ENCODE measurements around the gene GRK5.
"Not testable (repeated sequence)": the region's sequence is repeated elsewhere in the genome, so short reads cannot be mapped to it uniquely, and the experiment has no call there.

GRK5 gene

DNA sequence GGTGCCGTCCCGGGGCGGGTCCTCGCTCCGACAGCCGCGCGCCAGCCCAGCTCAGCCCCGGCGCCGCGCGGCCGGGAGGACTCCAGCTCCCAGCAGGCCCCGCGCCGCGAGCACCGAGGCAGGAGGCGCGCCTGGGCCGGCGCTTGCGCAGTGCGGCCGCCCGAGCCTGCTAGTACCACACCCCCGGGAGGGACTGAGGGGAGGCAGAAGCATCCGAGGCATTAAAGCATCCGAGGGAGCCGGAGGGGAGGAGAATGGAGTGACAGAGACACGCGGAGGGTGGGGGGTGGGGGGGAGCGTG lies at the start of gene GRK5:
Gene GRK5, plus strand, starts transcription at position 206 of the 301 bp plus-strand sequence. CDS start 347 bp downstream, outside the sequence.
- DNase-seq (ENCODE audit: low read depth in 3 of 3, low spot score in 1 of 3): peak; percentile 85 to 93 (median 91)

DNA sequence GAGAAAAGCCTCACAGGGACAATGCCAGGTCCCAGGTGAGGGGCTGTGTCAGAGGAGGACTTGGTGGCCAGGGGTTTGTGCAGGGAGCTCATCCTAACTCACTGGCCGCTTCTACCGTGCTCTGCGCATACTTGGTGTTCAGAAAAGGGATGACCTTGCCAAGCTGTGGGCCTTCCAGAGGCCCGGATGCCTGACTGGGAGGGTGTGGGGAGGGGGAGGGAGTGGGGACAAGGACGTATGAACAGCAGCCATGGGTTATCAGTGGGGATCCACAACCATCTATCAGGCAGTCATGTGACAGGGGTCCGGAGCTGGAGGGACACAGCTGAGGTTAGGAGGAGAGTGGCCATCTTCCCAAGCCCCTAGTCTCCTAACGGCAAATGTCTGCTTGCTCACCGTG lies 48.0 kb upstream of the GRK5 start:
- no peak for DNase-seq (ENCODE audit: low read depth in 3 of 3, low spot score in 1 of 3)

DNA sequence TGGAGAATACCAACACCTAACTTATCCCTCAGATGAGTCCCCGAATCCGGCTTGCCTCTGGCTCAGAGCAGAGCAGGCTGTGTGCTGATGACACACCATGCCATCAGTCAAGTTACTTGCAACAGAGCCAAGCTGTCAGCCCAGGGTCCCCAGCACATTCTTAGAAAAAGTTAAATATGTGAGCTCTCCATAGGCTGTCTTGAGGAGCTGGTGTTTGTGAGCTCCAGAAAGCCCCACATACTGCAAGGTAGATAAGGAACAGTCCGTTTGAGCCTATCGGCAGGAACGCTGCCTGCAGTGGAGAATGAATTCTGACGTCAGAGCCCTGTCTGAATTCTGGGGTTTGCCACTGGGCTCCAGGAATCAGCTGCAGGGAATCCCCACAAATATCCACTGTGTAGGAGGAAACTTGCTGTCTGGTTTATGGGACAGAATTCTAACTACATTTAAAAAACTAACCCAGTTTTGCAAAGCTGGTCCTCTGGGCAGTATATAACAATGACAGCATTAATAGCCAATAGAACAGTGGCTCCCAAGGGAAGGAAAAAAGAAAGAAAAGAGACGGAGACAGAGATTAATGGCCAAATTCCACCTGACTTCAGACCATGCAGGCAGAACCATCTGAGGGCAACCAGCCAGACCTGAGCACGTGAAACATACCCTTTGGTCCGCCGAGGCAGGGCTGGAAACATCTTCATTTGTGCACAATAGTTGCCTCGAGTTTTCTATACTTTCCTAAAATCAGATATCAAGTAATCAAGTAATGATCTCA lies 45.5 kb upstream of the GRK5 start:
- no peak for DNase-seq (ENCODE audit: low read depth in 3 of 3, low spot score in 1 of 3)

DNA sequence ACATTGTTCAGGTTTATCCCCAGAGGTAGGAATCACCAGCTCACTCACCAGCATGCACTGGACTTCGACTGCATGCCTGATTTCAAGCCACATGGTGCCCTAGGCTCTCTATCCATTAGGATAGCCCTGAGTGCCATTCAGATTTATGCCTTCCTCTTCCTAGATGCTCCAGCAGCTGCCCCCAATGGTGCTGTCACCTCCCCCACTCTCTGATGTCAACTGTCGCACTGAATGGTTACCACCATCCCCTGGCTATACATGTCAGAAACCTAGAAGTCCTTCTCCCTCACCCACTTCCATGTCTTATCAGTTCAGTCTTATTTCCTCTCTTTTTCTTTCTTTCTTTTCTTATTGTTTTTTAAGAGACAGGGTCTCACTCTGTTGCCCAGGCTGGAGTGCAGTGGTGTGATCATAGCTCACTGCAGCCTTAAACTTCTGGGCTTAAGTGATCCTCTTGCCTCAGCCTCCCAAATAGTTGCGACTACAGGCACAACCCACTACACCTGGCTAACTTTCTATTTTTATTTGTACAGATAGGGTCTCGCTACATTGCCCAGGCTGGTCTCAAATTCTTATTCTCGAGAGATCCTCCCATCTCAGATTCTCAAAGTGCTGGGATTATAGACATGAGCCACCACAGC lies 44.8 kb upstream of the GRK5 start:
- DNase-seq (ENCODE audit: low read depth in 3 of 3, low spot score in 1 of 3): no peak

DNA sequence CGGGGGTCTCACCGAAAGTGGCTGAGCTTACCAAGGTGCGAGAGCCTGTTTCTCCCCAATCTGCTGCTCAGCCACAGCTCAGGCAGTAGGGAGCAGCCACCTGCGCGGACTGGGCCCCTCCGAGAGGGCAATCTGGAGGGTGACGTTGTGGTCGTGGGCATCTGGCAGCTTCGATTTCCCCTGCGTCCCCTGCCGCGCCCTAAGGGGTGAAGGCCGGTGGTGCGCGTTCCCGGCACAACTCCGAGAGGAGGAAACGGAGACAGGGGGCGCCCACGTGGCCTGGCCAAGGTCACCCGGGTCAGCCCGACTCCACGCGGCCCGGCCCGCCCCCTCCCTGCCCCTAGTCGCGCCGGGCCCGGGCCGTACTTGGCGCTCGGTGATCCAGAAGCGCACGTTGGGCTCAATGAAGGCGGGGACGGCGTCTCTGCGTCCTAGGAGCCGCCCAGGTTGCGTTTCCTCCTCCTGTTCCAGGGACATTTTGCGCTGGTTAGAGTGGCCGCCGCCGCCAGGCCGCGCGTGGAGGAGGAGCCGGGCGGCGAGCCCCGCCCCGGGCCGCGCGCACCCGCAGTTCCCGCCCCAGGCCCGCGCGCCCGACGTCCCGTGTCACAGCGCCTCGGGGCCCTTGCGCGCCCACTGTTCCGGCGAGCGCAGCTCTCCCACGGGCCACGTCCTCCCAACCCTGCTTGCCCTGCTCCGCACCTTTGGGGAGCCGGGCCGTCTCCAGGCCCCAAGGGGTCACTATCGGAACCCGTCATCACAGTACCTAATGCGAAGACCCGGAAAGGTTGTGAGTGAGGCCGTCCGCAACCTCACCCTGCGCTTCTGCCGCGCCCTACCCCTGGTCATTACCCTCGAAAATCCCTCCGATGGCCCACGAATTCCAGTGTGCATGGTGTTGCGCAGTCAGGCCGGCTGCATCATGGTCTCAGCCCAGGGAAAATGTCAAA lies 41.9 kb upstream of the GRK5 start, which contains the start of gene SFXN4:
Gene SFXN4, minus strand, starts transcription at position 544 of the 947 bp plus-strand sequence. Its CDS starts 67 bp downstream, at position 477.
- DNase-seq (ENCODE audit: low read depth in 3 of 3, low spot score in 1 of 3): peak; percentile 25 to 73 (median 58)

DNA sequence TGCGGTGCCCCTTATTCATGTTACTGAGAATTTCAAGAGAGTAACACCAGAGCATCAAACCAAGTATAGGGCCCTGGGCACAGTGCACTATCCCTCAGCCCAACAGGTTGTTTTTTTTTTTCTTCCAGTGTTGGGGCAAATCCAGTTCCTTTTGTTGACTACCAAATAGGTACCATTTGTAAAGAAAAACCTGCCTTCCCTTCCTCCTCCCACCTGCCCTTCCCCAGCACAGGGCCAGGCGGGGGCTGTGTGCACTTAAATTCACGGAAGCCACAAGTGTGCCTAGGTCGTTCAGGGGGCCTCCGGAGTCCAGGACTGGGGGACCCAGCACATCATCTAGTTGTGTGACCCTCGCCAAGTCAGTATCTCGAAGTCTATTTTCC lies 41.3 kb upstream of the GRK5 start:
- DNase-seq (ENCODE audit: low read depth in 3 of 3, low spot score in 1 of 3): no peak

DNA sequence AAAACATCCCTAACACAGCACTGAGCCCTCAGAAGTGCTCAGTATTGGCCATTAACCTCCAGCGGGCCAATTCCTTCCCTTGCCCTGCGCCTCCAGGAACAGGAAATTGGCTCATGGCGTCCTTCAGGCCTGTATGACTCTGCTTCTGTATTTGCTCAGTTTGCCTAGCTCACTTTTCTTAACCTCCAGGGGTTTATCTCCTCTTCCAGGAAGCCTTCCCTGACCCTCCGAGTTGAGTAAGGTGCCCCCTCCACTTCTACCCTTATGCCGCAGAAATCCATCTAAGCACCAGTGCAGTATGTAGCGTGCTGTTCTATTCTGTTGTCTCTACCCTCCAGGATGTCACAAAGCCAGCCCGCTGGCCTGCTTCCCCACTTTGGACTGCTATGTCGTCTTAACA lies 40.8 kb upstream of the GRK5 start:
- DNase-seq (ENCODE audit: low read depth in 3 of 3, low spot score in 1 of 3): no peak

DNA sequence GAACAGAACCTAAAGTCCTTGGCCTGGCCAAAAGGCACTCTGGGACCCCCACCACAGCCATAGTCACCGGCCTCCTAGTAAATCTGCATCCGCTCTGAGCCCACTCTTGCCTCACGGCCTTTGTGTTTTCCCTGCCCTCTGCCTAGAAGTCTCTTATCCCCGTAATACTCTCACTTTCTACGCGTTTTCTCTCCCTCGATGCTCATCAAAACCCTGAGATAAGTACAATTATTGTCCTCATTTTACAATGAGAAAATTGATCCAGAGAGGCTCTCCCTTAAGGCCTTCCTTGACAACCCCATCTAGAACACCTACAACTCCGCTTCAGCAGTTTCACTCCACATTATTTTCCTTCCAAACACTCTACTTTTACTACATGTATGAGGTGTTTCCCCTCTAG lies 40.3 kb upstream of the GRK5 start:
- DNase-seq (ENCODE audit: low read depth in 3 of 3, low spot score in 1 of 3): no peak

DNA sequence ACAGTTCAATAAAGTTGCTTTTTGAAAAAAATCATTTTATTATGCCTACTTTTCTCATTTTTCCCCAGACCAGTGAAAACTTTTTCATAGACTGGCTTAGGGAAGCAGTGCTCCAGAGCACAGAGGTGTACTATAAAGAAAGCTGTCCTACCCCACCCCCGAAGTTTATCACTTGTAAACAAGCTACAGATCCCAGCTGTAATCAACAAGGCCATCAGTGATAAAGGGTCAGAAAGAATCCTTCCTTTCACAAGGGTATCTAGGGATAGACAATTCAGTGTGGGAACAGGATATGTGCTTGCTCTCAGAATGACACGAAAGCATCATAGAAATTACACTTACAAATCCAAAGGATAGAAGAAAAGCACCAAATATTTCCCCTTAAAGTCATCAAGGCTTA lies 33.3 kb upstream of the GRK5 start:
- DNase-seq (ENCODE audit: low read depth in 3 of 3, low spot score in 1 of 3): no peak

DNA sequence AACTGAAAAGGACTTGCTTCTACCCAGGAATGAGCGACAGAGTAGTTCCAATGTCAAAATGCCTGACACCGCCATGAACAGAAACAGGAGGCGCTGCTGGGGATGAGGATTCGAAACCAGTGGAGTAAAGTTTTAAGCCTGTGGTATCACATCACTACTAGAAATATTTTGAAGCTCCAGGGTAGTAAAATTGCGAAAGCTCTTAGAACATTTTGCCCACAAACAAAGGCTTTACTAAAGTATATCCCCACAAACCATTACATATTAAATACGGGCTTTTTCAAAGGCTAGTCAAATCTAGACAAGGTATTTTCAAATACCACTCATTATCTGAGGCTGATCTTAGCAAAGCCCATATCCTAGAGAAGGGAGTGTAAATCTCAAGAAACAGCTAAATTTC lies 31.2 kb upstream of the GRK5 start:
- DNase-seq (ENCODE audit: low read depth in 3 of 3, low spot score in 1 of 3): no peak

DNA sequence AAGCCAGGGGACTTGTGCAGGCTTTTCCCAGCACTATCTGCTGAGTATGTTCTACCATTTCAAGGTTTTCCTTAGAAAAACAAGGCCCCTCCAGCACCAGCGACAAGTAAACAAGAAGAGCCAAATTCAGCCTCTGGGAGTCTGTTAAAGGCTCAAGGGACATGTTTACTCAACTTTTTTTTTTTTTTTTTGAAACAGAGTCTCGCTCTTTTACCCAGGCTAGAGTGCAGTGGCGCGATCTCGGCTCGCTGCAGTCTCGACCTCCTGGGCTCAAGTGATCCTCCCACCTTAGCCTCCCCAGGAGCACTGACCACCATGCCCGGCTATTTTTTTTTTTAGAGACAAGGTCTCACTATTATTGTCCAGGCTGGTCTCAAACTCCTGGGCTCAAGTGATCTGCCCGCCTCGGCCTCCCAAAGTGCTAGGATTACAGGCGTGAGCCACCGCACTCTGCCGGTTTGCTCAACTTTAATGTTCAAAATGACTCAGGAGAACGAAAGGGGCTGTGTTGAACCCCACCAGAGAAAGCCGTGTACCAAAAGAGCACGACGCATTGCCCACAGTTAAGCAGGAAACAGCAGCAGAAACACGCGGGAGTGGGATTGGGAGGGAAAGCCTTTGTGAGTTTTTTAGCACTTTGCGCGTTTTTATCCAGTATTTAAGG lies 29.5 kb upstream of the GRK5 start:
- DNase-seq (ENCODE audit: low read depth in 3 of 3, low spot score in 1 of 3): no peak

DNA sequence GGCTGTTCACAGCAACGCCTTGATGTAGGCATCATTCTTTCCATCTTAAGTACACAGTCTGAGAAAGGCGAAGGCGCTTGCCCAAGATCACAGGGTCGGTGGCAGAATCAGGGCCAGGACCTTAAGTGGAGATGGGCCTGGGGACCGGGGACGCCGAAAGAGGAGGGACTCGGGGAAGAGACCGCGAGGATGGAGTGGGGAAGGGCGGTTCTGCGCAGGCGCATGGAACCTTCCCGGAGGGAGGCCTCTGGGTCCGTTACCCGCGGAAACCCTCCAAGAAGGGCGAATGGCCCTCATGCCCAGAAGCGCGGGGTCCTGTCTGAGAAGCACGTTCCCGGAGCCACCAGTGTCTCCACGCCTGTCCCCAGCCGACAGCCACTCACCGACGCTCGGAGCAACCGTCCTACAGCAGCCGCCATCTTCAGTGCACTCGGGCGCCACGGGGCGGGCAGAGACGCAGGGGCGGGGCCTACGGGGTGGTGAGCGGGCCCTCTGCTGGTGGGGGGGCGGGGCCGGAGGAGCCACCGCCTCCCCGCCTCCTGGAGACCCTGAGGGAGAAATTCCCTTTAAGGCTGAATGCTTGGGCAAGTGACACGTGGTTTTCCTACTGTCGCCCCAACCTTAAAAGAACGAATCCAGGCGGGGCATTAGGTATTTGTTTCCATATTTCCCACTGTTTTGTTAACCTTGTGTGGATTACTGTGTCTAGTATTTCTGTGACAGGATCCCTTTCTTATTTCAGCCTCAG lies 28.8 kb upstream of the GRK5 start, which contains the start of gene PRDX3:
Gene PRDX3, minus strand, starts transcription at position 441 of the 748 bp plus-strand sequence. Its CDS starts 22 bp downstream, at position 419.
- peak; percentile 77 to 94 (median 78) for DNase-seq (ENCODE audit: low read depth in 3 of 3, low spot score in 1 of 3)

DNA sequence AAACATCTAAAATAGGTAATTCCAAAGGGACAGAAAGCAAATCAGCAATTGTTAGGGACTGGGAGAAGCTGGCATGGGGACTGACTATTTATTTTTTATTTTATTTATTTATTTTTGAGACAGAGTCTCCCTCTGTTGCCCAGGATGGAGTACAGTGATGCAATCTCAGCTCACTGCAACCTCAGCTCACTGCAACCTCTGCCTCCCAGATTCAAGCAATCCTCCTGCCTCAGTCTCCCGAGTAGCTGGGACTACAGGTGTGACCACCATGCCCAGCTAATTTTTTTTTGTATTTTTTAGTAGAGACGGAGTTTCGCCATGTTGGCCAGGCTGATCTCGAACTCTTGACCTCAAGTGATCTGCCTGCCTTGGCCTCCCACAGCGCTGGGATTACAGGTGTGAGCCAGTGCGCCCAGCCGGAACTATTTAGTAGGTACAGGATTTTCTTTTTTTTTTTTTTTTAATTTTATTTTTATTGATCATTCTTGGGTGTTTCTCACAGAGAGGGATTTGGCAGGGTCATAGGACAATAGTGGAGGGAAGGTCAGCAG lies 26.4 kb upstream of the GRK5 start:
- not testable (repeated sequence) for DNase-seq (ENCODE audit: low read depth in 3 of 3, low spot score in 1 of 3)

DNA sequence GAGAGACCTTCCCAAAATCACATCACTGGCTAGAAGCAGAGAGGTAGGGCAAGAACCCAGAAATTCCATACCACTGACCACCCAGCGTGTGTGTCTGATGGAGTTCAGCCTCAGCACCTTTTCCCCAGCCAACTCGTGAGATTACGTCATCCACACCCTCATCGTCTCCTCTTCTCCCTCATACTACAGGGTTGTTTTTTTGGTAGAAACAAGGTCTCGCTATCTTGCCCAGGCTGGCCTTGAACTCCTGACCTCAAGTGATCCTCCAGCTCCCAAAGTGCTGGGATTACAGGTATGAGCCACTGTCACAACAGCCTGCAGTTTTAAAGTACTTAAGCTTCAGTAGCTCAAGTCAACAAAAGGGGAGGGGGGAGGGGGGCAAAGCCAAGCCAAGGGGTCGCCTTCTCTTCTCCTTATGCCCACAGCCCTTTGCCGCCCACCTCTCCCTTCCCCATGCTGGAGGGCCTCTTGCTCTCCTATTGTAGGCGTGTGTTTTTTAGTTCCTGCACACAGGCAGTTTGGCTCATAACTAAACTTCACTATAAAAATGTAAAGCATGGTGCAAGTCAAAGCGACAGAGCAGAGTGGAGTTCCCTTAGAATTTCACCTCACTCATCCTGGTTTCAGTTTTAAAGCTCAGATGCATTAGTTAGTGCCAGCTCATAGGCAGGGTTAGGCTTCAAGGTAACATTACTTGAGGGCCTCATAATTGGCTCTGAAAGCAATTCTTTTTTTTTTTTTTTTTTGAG lies 23.5 kb upstream of the GRK5 start:
- DNase-seq (ENCODE audit: low read depth in 3 of 3, low spot score in 1 of 3): no peak

DNA sequence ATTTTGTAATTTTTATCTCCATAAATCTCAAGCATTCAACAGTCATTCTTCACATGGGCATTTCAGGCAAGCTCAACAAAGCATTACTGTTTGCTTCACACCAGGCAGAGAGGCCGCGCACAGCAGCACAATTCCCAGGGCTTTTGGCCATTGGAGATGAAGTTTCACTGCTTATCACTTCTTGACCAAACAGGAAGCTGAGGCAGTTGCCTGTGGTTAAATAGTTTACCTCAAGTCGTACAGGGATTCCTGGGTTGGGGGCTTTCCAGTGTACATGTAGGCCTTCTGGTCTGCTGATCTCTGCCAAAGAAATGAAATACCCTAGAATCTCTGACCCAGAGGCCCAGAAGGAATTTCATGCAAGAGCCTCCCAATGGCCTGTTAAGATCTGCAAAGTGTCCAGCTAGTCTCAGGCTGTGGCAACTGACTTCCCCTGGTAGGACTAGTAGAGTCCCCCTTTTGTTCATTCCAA lies 17.5 kb upstream of the GRK5 start:
- no peak for DNase-seq (ENCODE audit: low read depth in 3 of 3, low spot score in 1 of 3)

DNA sequence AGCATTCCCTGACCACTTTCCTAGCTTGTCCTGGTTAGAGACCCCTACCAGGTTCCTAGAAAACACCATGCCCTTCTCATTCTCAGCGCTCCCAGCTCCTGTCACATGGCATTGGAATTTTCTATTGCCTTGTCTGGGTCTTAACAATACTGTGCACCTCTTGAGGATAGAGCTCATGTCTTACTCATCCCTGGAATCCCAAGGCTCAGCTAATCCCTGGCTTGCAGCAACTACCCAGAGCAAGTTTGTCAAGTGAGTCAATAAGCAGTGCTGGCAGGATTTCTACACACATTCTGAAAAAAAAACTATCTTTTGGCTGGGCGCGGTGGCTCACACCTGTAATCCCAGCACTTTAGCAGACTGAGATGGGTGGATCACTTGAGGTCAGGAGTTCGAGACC lies 17.0 kb upstream of the GRK5 start:
- DNase-seq (ENCODE audit: low read depth in 3 of 3, low spot score in 1 of 3): no peak

DNA sequence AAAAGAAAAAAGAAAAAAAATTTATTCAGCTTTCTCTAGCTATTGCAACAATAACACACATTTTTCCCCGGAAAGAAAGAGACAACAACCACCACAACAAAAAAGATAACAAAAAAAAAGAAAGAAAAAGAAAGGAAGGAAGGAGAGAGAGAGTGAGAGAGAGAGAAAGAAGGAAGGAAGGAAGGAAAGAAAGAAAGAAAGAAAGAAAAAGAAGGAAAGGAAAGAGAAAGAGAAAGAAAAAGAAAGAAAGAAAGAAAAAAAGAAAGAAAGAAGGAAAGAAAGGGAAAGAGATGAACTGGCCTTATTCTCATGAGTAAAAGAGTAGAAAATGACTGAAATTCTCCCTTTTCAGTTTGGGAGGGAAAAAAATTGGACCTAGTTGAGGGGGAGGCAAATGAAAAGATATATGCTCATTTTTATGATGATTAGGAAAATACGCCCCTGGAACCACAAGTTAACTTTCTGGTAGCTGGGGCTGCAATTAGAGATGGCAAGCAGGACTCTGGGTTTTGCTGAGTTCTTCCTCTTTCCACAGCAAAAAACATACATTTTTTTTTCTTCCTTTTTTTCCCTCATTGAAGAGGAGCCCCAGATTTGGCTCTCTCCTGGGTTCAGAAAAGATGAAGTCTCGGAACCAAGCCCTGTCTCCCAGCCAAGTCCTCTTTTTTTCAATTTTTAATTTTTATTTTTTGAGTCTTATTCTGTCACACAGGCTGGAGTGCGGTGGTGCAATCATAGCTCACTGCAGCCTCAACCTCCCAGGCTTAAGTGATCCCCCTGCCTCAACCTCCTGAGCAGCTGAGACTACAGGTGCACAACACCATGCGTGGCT lies 16.2 kb upstream of the GRK5 start:
- DNase-seq (ENCODE audit: low read depth in 3 of 3, low spot score in 1 of 3): no peak

DNA sequence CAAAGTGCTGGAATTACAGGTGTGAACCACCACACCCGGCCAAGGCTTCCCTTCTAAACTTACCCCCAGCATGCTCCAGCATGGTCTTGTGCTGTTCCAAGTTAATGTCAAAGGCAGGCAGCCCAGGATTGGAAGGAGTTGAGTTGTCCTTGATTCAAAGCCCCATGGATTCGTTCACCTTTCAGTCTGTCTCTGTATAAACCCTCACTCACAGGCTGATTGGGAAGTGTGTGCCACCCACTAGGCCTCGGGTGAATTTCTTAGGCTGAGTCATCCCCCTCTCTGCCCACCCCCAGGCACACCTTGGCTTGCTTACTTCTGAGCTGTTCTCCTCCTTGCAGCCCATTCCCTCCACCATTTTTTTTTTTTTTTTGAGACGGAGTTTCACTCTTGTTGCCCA lies 15.5 kb upstream of the GRK5 start:
- no peak for DNase-seq (ENCODE audit: low read depth in 3 of 3, low spot score in 1 of 3)

Measured in stimulated activated CD4-positive, alpha-beta T cell treated with anti-CD3 and anti-CD28 coated beads, TNF-alpha, amount 100 ng/mL, for 1 hour (primary cell).